HG03378 (cell line): ENCODE data around the gene ACTR8.

ENCODE experiments used
- ATAC-seq: cut with Tn5 transposase; IDR thresholded peaks from one replicate; pipeline ENCODE4 v1.9.1; 2021; ENCODE audit warnings: mild to moderate bottlenecking, moderate library complexity; ENCODE audit not compliant: unreplicated experiment

The ACTR8 gene

GRCh38 chr3:53836084-53836872 lies 45.7 kb downstream of the ACTR8 start:
- no peak for ATAC-seq

GRCh38 chr3:53835257-53835656 lies 46.7 kb downstream of the ACTR8 start:
- ATAC-seq, result no peak

- no peak for ATAC-seq
These were observed 47.4 kb downstream of the ACTR8 start for GRCh38 chr3:53834429-53835095.

GRCh38 chr3:53833700-53834099 lies 48.3 kb downstream of the ACTR8 start:
- no peak for ATAC-seq

GRCh38 chr3:53833053-53833645 lies 48.8 kb downstream of the ACTR8 start:
- no peak for ATAC-seq

- no peak for ATAC-seq
These were observed 51.0 kb downstream of the ACTR8 start for GRCh38 chr3:53830944-53831343.

GRCh38 chr3:53829605-53830004 lies 52.3 kb downstream of the ACTR8 start:
- ATAC-seq, result no peak

- ATAC-seq, result no peak
These were observed 53.4 kb downstream of the ACTR8 start for GRCh38 chr3:53828581-53828980.

GRCh38 chr3:53826048-53826447 lies 55.9 kb downstream of the ACTR8 start:
- no peak for ATAC-seq

- ATAC-seq, result no peak
These were observed 57.2 kb downstream of the ACTR8 start for GRCh38 chr3:53824795-53825194.

GRCh38 chr3:53823956-53824657 lies 57.8 kb downstream of the ACTR8 start:
- ATAC-seq, result no peak

GRCh38 chr3:53823026-53823955 lies 58.7 kb downstream of the ACTR8 start:
- no peak for ATAC-seq

GRCh38 chr3:53822331-53822741 lies 59.6 kb downstream of the ACTR8 start:
- no peak for ATAC-seq

- ATAC-seq, result no peak
These were observed 60.3 kb downstream of the ACTR8 start for GRCh38 chr3:53821631-53822121.

GRCh38 chr3:53820756-53821580 lies 61.0 kb downstream of the ACTR8 start:
- no peak for ATAC-seq

- ATAC-seq, result no peak
These were observed 61.9 kb downstream of the ACTR8 start for GRCh38 chr3:53820084-53820483.

GRCh38 chr3:53819163-53819868 lies 62.6 kb downstream of the ACTR8 start:
- ATAC-seq, result no peak
